SK-N-SH (cell line): ENCODE measurements around the gene COG3. TPM values are rescaled to one million over a fixed set of nuclear protein-coding genes. Genes with fewer than 3 reads are reported as not detected.

Experiments
- CTCF ChIA-PET: fragments of 300-600, 350-600 bp; formaldehyde crosslinking; extraction: SDS; loops from one replicate; lab custom pipeline; 2021; lab: Yijun Ruan, JAX
- POLR2A ChIA-PET: fragments of 350-600 bp; sonication (Branson Sonifier 250); formaldehyde crosslinking; extraction: SDS; loops from one replicate; lab custom pipeline; 2020; ENCODE audit warnings: antibody characterized with exemption, inconsistent platforms; lab: Yijun Ruan, JAX
- DNase-seq: peaks from one replicate; pipeline ENCODE4 v3.0.0; 2012
- H2AFZ ChIP-seq: fragments of 200-600 bp; sonication (generic); 2 replicates; pipeline ENCODE4 v1.8.1; 2016; ENCODE audit warnings: antibody characterized with exemption, mild to moderate bottlenecking, low read depth
- H3F3A ChIP-seq: fragments of 200-600 bp; sonication (generic); replicated peaks from 2 replicates; pipeline ENCODE3; 2016; ENCODE audit warnings: antibody characterized with exemption, mild to moderate bottlenecking; ENCODE audit not compliant: insufficient read depth
- H3K27ac ChIP-seq, 2 experiments: fragments of 200-500 bp in 1 of 2; fragments of 200-600 bp in 1 of 2; sonication (Bioruptor generic) in 1 of 2; sonication (generic), shearing (Covaris generic) in 1 of 2; 2 replicates each; pipeline versions ENCODE4 v1.5.1 to v1.6.1; 2014 to 2016; ENCODE audit warnings: low read depth in 2 of 2, inconsistent platforms in 1 of 2, low read length in 1 of 2, mild to moderate bottlenecking in 1 of 2, mixed read lengths in 1 of 2
- H3K27me3 ChIP-seq: fragments of 200-600 bp; sonication (generic), shearing (Covaris generic); 2 replicates; pipeline ENCODE4 v1.6.1; 2016; ENCODE audit warnings: mixed run types; ENCODE audit not compliant: insufficient read depth
- H3K36me3 ChIP-seq, 2 experiments: fragments of 200-500 bp in 1 of 2; fragments of 200-600 bp in 1 of 2; sonication (Bioruptor generic) in 1 of 2; sonication (generic) in 1 of 2; replicated peaks in 1 of 2; 2 replicates each; pipeline versions ENCODE3 to v1.5.1; 2014 to 2016; ENCODE audit warnings: low read length in 1 of 2, mild to moderate bottlenecking in 1 of 2; ENCODE audit not compliant: insufficient read depth in 2 of 2, control insufficient read depth in 1 of 2
- H3K4me1 ChIP-seq, 2 experiments: fragments of 200-500 bp in 1 of 2; fragments of 200-600 bp in 1 of 2; sonication (Bioruptor generic) in 1 of 2; sonication (generic), shearing (Covaris generic) in 1 of 2; 2 replicates each; pipeline versions ENCODE4 v1.5.1 to v1.6.1; 2014 to 2016; ENCODE audit warnings: low read depth in 1 of 2, low read length in 1 of 2, mixed run types in 1 of 2; ENCODE audit not compliant: insufficient read depth in 2 of 2, control insufficient read depth in 1 of 2
- H3K4me2 ChIP-seq: fragments of 200-600 bp; sonication (generic), shearing (Covaris generic); 2 replicates; pipeline ENCODE4 v1.6.1; 2017; ENCODE audit warnings: mixed run types
- H3K4me3 ChIP-seq, 2 experiments: fragments of 200-500 bp in 1 of 2; fragments of 200-600 bp in 1 of 2; sonication (Bioruptor generic) in 1 of 2; sonication (generic), shearing (Covaris generic) in 1 of 2; 2 replicates each; pipeline versions ENCODE4 v1.5.1 to v1.8.1; 2014 to 2016; ENCODE audit warnings: low read depth in 2 of 2, inconsistent platforms in 1 of 2, low read length in 1 of 2, mild to moderate bottlenecking in 1 of 2, mixed read lengths in 1 of 2, moderate library complexity in 1 of 2
- H3K79me2 ChIP-seq: fragments of 200-600 bp; sonication (generic); 2 replicates; pipeline ENCODE4 v1.8.1; 2017; ENCODE audit warnings: mild to moderate bottlenecking; ENCODE audit not compliant: insufficient read depth
- H3K9ac ChIP-seq: fragments of 200-600 bp; sonication (generic); 2 replicates; pipeline ENCODE4 v1.6.1; 2017; ENCODE audit warnings: mixed run types
- H3K9me2 ChIP-seq: fragments of 200-600 bp; sonication (generic); 2 replicates; pipeline ENCODE4 v1.6.1; 2017; ENCODE audit warnings: mixed run types
- H3K9me3 ChIP-seq: fragments of 200-600 bp; sonication (generic); 2 replicates; pipeline ENCODE4 v1.6.1; 2017; ENCODE audit warnings: mixed run types, mild to moderate bottlenecking, moderate library complexity
- H4K20me1 ChIP-seq: fragments of 200-600 bp; sonication (generic); 2 replicates; pipeline ENCODE4 v1.6.1; 2017; ENCODE audit warnings: mild to moderate bottlenecking, mixed run types; ENCODE audit not compliant: insufficient read depth
- EP300 ChIP-seq, 2 experiments: IDR thresholded peaks; 2 replicates each; pipeline versions ENCODE4 v1.4.0 to v1.6.1; 2012; ENCODE audit warnings: borderline replicate concordance in 1 of 2, low read depth in 1 of 2, low read length in 1 of 2
- JUND ChIP-seq: IDR thresholded peaks from 2 replicates; pipeline ENCODE4 v1.4.0; 2012
- MAX ChIP-seq: IDR thresholded peaks from 2 replicates; pipeline ENCODE4 v1.4.0; 2012; ENCODE audit warnings: low read depth
- RXRA ChIP-seq: IDR thresholded peaks from 2 replicates; pipeline ENCODE4 v1.4.0; 2012; ENCODE audit warnings: low read depth, mild to moderate bottlenecking, borderline replicate concordance
- SMC3 ChIP-seq: IDR thresholded peaks from 2 replicates; pipeline ENCODE4 v1.6.1; 2012; ENCODE audit warnings: low read depth, low read length, improper control_type of control experiment
- TAF1 ChIP-seq: IDR thresholded peaks from 2 replicates; pipeline ENCODE4 v1.6.1; 2012; ENCODE audit warnings: low read depth, mild to moderate bottlenecking, low read length, moderate library complexity, borderline replicate concordance
- TCF12 ChIP-seq: IDR thresholded peaks from 2 replicates; pipeline ENCODE4 v1.4.0; 2012
- YY1 ChIP-seq: IDR thresholded peaks from 2 replicates; pipeline ENCODE4 v1.4.0; 2012; ENCODE audit warnings: low read depth, mild to moderate bottlenecking
- WGBS: methylation state at CpG from one replicate; pipeline ENCODE4 v1.1.6; 2017; ENCODE audit warnings: low lambda C conversion rate; 5-methylcytosine and 5-hydroxymethylcytosine counted together
- polyA plus RNA-seq, 3 experiments: library from polyadenylated mRNA; depleted of rRNA; stranded (reverse); fragments of >200 nt; gene quantifications; 2 replicates each; pipeline ENCODE4 v1.2.3, GENCODE V29; 2012
- TF ChIP-seq, protein P1 (sequence below): IDR thresholded peaks from 2 replicates; pipeline ENCODE4; 2012
- TF ChIP-seq, protein P2 (sequence below): IDR thresholded peaks from 2 replicates; pipeline ENCODE4 v1.6.1; 2012; ENCODE audit warnings: mild to moderate bottlenecking, low read depth, low read length, moderate library complexity
- TF ChIP-seq, protein P3 (sequence below): IDR thresholded peaks from 2 replicates; pipeline ENCODE4 v1.4.0; 2012; ENCODE audit warnings: low read depth, borderline replicate concordance
- TF ChIP-seq, protein P4 (sequence below): fragments of 200-600 bp; sonication (generic); IDR thresholded peaks from 2 replicates; pipeline ENCODE4 v1.6.1; 2017; ENCODE audit warnings: antibody characterized with exemption, mild to moderate bottlenecking, moderate library complexity

Gene COG3
- polyA plus RNA-seq, 1 of the 3 experiments (the other 2 are of a cell fraction) = 25.6 TPM

- H3K27me3 ChIP-seq = no peaks in the 10 kb centered on the region
- H3K9me2 ChIP-seq = no peaks in the 10 kb centered on the region
- WGBS = 94% methylated on average over 3 of the region's 4 CpGs
- no peak overlapping the region for H3K27ac ChIP-seq
- H2AFZ ChIP-seq = no peak overlapping the region
- no peak overlapping the region for H3K9ac ChIP-seq
- no peak for DNase-seq
- H3K4me3 ChIP-seq = no peak overlapping the region
- H3K9me3 ChIP-seq = no peaks in the 10 kb centered on the region
- no peaks in the 10 kb centered on the region for H3K79me2 ChIP-seq
- H3K4me2 ChIP-seq = no peak overlapping the region
- H3K36me3 ChIP-seq = no peaks in the 10 kb centered on the region
- POLR2A ChIA-PET = no interaction called here
- H3F3A ChIP-seq = peaks cover 10% of the 10 kb centered on the region
- TF ChIP-seq, protein P1, sequence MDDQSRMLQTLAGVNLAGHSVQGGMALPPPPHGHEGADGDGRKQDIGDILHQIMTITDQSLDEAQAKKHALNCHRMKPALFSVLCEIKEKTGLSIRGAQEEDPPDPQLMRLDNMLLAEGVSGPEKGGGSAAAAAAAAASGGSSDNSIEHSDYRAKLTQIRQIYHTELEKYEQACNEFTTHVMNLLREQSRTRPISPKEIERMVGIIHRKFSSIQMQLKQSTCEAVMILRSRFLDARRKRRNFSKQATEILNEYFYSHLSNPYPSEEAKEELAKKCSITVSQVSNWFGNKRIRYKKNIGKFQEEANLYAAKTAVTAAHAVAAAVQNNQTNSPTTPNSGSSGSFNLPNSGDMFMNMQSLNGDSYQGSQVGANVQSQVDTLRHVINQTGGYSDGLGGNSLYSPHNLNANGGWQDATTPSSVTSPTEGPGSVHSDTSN = no peak
- TF ChIP-seq YY1 (no peak), JUND (no peak), TCF12 (no peak)
- TF ChIP-seq, protein P2, sequence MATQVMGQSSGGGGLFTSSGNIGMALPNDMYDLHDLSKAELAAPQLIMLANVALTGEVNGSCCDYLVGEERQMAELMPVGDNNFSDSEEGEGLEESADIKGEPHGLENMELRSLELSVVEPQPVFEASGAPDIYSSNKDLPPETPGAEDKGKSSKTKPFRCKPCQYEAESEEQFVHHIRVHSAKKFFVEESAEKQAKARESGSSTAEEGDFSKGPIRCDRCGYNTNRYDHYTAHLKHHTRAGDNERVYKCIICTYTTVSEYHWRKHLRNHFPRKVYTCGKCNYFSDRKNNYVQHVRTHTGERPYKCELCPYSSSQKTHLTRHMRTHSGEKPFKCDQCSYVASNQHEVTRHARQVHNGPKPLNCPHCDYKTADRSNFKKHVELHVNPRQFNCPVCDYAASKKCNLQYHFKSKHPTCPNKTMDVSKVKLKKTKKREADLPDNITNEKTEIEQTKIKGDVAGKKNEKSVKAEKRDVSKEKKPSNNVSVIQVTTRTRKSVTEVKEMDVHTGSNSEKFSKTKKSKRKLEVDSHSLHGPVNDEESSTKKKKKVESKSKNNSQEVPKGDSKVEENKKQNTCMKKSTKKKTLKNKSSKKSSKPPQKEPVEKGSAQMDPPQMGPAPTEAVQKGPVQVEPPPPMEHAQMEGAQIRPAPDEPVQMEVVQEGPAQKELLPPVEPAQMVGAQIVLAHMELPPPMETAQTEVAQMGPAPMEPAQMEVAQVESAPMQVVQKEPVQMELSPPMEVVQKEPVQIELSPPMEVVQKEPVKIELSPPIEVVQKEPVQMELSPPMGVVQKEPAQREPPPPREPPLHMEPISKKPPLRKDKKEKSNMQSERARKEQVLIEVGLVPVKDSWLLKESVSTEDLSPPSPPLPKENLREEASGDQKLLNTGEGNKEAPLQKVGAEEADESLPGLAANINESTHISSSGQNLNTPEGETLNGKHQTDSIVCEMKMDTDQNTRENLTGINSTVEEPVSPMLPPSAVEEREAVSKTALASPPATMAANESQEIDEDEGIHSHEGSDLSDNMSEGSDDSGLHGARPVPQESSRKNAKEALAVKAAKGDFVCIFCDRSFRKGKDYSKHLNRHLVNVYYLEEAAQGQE = no peak
- TF ChIP-seq, protein P3, sequence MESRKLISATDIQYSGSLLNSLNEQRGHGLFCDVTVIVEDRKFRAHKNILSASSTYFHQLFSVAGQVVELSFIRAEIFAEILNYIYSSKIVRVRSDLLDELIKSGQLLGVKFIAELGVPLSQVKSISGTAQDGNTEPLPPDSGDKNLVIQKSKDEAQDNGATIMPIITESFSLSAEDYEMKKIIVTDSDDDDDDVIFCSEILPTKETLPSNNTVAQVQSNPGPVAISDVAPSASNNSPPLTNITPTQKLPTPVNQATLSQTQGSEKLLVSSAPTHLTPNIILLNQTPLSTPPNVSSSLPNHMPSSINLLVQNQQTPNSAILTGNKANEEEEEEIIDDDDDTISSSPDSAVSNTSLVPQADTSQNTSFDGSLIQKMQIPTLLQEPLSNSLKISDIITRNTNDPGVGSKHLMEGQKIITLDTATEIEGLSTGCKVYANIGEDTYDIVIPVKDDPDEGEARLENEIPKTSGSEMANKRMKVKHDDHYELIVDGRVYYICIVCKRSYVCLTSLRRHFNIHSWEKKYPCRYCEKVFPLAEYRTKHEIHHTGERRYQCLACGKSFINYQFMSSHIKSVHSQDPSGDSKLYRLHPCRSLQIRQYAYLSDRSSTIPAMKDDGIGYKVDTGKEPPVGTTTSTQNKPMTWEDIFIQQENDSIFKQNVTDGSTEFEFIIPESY = no peak
- H3K4me1 ChIP-seq = peaks cover 0 to 5% of the 10 kb centered on the region in 2 experiments; a peak in 1 of 4 replicates
- H4K20me1 ChIP-seq = no peaks in the 10 kb centered on the region
- CTCF ChIA-PET = no interaction called here
Observed at GRCh38 chr13:45436953-45437352, 27.8 kb upstream of the COG3 start.

GRCh38 chr13:45437947-45438346, 26.8 kb upstream of the COG3 start:
- H2AFZ ChIP-seq = no peak overlapping the region
- H3K27me3 ChIP-seq = no peaks in the 10 kb centered on the region
- no peak overlapping the region for H3K9ac ChIP-seq
- WGBS = 79% methylated on average over 4 of the region's 4 CpGs
- H3K9me2 ChIP-seq = no peaks in the 10 kb centered on the region
- H3K4me1 ChIP-seq = peaks cover 0 to 5% of the 10 kb centered on the region in 2 experiments; a peak in 1 of 4 replicates
- POLR2A ChIA-PET = no interaction called here
- TF ChIP-seq SMC3 (no peak), MAX (no peak), YY1 (no peak), RXRA (no peak), EP300 (IDR thresholded peaks at IDR 0.05; ENCODE audit: borderline replicate concordance in 1 of 2, low read depth in 1 of 2, low read length in 1 of 2) (no peak), TAF1 (no peak)
- TF ChIP-seq, protein P4, sequence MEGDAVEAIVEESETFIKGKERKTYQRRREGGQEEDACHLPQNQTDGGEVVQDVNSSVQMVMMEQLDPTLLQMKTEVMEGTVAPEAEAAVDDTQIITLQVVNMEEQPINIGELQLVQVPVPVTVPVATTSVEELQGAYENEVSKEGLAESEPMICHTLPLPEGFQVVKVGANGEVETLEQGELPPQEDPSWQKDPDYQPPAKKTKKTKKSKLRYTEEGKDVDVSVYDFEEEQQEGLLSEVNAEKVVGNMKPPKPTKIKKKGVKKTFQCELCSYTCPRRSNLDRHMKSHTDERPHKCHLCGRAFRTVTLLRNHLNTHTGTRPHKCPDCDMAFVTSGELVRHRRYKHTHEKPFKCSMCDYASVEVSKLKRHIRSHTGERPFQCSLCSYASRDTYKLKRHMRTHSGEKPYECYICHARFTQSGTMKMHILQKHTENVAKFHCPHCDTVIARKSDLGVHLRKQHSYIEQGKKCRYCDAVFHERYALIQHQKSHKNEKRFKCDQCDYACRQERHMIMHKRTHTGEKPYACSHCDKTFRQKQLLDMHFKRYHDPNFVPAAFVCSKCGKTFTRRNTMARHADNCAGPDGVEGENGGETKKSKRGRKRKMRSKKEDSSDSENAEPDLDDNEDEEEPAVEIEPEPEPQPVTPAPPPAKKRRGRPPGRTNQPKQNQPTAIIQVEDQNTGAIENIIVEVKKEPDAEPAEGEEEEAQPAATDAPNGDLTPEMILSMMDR = no peak
- TF ChIP-seq, protein P2 = no peak
- DNase-seq = no peak
- no peak overlapping the region for H3K27ac ChIP-seq
- CTCF ChIA-PET = no interaction called here
- no peaks in the 10 kb centered on the region for H3K79me2 ChIP-seq
- no peaks in the 10 kb centered on the region for H3K36me3 ChIP-seq
- H3K9me3 ChIP-seq = no peaks in the 10 kb centered on the region
- H4K20me1 ChIP-seq = no peaks in the 10 kb centered on the region
- H3F3A ChIP-seq = peaks cover 10% of the 10 kb centered on the region
- no peak overlapping the region for H3K4me3 ChIP-seq
- H3K4me2 ChIP-seq = no peak overlapping the region
